ENCODE results near the gene IGFBP7.

GRCh38 chr4:57127361-57127760, 17.2 kb upstream of the IGFBP7 start:
- no peak for TF ChIP-seq CTCF (IDR thresholded peaks at IDR 0.05)
- no peak for TF ChIP-seq POLR2AphosphoS5 (IDR thresholded peaks at IDR 0.05; ENCODE audit: insufficient read depth in 1 of 2, low read depth in 1 of 2)
- no peak for TF ChIP-seq POLR2A (IDR thresholded peaks at IDR 0.05)

Data from vagina (tissue), 2 donors.